GM19452 (cell line): Measurements from ENCODE around the gene EIF2A.
"Not testable (repeated sequence)": the region's sequence is repeated elsewhere in the genome, so short reads cannot be mapped to it uniquely, and the experiment has no call there.

ENCODE experiments used
- ATAC-seq: cut with Tn5 transposase; IDR thresholded peaks from one replicate; pipeline ENCODE4 v1.9.1; 2021; ENCODE audit not compliant: unreplicated experiment

Gene EIF2A

DNA sequence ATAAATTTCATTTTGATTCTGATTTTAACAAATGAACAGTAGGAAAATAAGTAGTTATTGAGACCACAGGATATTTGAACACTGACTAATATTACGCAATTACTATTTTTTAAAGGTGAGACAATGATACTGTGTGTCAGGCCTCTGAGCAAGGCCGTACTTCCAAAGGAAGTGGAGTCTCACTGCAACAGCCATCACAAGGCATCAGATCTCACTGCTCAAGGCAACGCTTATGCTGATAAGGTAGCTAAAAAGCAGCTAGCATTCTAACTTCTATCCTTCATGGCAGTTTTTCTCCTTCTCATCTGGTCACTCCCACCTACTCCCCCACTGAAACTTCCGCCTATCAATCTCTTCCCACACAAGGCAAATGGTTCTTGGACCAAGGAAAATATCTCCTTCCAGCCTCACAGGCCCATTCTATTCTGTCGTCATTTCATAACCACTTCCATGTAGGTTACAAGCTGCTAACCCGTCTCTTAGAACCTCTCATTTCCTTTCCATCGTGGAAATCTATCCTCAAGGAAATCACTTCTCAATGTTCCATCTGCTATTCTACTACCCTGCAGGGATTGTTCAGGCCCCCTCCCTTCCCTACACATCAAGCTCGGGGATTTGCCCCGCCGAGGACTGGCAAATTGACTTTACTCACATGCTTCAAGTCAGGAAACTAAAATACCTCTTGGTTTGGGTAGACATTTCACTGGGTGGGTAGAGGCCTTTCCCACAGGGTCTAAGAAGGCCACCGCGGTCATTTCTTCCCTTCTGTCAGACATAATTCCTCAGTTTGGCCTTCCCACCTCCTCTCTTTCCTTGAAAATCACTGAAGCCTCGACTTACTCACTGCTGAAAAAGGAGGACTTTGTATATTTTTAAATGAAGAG is 54.3 kb downstream of the EIF2A start:
- ATAC-seq: not testable (repeated sequence)

DNA sequence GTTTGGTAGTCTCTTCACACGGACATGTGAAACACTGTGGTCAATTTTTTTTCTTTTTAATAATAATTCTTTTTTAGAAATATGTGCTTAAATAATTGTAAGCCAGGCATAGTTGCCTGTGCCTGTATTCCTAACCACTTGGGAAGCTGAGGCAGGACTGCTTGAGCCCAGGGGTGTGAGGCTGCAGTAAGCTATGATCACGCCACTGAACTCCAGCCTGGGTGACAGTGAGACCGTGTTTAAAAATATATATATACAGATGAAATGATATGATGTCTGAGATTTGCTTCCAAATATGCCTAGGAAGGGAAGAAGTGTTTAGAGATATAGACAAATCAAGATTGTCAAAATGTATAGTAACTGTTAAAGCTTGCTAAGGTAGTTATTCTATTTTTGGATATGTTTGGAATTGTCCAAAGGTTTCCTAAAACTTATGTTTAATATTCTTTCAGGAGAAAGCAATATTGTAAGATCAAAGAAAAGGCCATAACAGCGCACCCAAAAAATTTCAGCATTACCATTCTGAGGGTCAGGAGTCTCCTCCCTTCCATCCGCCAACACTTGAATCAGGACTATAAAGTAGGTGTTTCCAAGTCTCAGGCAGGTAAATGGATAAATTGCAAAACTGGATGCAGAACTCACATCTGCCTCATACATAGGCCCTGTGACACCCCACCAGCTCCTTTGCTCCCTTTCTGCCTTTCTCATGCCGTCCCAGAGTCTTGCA is 56.0 kb downstream of the EIF2A start:
- ATAC-seq: peak; percentile 18

DNA sequence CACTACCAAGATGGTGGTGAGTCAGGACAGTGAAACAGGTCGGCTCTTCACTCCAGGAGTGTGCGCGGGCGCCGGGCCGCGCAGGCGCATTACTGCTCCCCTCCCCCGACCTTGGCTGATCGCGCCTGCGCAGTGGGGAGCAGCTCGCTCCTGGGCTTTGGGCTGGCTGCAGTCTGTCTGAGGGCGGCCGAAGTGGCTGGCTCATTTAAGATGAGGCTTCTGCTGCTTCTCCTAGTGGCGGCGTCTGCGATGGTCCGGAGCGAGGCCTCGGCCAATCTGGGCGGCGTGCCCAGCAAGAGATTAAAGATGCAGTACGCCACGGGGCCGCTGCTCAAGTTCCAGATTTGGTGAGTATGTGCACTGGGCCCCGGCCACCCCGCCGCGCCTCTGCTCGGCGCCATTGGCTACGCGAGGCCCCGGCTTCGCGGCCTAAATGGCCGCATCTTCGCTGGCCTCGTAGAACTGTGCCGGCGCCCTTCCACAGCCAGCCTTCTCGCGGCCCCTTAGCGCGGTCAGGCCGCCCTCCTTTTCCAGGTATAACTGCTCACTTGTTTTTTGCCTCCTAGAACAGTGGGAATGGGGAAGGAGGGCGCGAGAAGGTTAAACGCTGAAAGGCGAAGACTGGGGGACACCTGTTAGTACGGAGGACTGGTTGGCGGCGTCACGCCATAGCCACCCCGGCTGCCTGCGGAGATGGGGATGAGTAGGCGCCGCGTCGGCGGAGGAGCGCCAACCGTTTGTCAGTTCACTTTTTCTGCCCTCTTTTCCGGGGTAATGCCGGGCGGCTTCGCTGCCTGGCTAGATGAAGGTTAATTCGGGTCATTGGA is 56.8 kb downstream of the EIF2A start, which contains the start of gene SELENOT:
Gene SELENOT (plus strand): TSS at position 169 of the 827 bp plus-strand sequence. CDS start 42 bp downstream, at position 211.
- ATAC-seq: peak; percentile 58

DNA sequence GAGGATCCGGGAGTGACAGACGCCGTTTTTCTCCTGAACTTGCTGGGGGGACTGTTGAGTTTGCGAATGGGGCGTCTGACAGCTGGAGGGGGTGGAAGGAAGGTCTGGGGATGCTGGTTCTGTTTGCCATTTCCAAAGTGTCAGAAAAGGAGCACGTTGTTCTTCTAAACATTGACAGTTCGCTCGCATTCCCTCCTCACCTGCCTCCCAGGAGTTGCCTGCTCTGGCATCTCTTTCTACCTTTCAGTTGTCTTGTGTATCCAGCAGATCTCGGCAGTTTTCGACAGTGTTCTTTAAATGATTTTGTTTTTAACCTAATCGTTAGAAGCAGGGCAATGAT is 57.4 kb downstream of the EIF2A start:
- ATAC-seq: peak; percentile 0

DNA sequence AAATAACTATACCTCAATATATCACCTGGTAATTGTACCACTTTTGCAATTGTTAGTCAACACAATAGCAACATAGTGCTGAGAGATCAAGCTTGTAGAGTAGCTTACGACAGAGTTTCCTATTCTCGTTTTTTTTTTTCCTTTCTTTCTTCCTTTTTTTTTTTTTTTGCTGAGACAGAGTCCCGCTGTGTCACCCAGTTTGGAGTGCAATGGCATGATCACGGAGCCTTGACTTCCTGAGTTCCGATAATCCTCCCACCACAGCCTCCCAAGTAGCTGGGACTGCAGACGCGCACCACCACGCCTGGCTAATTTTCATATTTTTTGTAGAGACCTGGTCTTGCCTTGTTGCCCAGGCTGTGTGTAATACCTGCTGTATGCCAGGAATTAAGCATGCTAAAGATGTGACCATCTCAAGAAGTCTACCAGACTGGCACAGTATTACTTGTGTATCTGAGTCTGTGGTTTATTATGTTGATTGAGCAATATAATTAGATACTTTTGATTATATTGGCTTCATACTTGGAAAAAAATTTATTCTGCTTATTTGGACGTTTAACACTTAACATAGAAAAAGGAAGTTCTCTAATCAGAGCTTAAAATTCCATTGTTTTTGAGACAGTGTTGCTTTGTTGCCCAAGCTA is 59.5 kb downstream of the EIF2A start:
- no peak for ATAC-seq

DNA sequence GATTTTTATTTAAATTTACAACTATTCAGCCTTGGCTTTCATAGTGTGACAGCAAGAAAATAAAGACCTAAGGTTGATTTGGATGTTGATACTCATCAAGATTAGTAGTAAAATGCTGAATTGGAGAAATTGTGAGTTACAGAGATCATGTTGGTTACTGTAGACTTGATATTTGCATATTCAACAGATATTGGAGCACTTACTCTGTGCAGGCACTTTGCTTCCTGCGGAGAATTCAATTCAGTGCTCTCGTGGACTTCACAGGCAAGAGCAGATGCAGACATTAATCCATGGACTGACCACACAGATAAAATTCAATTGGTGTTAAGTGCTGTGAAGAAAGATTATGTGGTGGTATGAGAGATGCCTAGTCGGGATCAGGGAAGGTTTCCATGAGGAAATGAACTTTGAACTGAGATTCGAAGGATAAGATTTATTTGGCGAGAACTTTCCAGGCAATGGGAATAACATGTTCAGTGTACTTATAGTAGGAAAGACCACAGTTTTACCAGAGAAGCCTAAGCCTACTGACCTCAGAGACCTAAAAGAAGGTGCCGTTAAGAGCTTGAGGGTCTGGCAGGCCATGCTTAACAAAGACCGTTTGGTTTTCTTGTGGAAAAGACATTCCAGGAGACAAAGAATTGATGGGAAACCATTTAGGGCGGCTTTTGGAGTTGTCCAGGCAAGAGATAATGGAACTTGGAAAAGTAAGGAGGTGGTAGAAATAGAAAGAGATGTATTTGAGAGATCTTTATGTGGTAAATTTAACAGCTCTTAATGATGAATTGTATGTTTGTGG is 60.9 kb downstream of the EIF2A start:
- ATAC-seq: no peak

DNA sequence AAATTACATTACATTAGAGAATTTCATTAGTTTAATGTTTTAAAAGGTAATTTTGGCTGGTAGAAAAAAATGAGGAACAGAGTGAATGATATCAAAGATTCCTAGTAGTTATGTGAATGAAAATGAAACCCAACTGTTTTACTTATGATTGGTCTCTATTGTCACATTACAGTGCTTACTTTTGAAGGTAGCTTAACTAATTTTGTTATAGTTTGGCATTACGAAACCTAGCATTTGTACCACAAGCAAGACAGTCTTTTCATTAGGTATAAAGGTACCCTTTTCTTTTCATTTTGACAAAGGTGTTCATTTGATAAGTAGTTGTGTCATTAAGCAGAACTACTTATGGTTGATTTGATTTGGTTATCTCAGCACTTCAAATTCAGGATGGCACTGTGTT is 63.4 kb downstream of the EIF2A start:
- no peak for ATAC-seq

DNA sequence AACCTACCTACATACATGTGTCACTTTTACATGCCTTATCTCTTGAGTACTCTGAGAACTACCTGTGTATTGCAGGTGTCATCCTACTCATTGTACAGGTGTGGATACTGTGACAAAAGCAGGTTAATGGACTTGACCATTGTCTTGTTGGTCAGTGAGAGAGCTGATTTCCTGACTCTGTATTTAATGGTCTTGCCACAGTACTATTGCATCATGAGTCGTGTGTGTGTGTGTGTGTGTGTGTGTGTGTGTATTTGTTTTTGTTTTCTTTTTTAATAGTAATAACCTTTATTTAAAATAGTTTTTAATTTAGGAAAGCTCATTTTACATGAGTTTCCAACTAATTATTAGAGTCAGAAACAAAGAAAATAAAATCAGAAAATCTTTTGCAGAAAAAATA is 64.2 kb downstream of the EIF2A start:
- no peak for ATAC-seq

DNA sequence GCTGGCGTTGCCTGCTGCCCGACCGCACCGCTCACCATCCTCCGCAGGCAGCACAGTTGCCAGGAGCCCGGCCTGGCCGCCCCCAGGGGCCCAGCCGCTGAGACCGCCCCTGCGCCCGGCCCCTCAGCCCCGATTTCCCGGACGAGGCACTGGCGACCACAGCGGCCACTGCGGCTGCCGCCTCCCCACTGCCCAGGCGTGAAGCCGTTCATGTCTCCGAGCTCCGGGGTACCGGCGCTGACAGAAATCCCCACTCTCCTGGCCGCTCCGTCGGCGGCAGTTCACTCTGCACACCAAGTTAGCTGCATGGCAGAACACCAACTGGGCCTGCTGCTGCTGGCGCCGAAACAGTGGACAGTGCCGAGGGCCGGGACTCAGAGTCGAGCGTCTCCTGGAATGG is 65.1 kb downstream of the EIF2A start:
- no peak for ATAC-seq

DNA sequence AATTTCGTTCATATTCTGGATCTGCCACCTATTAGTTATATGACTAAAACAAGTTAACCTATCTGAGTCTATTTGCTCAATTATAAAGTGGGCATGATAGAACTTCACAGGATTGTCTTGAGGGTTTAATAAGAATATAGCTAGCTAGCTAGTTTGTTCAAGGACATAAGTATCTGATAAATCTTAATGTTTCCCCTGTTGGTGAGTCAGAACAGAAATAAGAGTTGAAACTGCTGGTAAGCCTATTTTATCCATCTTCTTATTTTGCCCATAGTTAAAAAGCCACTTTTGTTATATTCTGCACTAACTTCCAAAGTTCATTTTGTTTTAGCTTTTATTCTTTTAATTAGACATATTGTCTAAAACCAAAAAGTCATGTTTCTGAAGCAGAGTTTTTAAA is 65.9 kb downstream of the EIF2A start:
- no peak for ATAC-seq

DNA sequence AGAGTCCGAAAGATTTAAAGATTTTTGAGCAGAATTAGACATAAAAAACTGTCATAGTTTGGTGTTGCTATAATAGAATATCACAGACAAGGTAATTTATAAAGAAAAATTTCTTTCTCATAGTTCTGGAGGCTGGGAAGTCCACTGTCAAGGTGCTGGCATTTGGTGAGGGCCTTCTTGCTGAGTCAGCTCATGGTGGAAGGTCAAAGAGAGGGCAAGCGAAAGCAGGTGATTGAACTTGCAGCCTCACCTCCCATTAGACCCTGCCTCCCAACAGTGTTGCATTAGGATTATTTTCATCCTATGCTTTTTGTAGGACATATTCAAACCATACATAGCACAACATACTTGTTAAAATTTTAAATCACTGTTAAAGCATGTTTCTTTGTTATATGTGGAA is 66.4 kb downstream of the EIF2A start:
- no peak for ATAC-seq

DNA sequence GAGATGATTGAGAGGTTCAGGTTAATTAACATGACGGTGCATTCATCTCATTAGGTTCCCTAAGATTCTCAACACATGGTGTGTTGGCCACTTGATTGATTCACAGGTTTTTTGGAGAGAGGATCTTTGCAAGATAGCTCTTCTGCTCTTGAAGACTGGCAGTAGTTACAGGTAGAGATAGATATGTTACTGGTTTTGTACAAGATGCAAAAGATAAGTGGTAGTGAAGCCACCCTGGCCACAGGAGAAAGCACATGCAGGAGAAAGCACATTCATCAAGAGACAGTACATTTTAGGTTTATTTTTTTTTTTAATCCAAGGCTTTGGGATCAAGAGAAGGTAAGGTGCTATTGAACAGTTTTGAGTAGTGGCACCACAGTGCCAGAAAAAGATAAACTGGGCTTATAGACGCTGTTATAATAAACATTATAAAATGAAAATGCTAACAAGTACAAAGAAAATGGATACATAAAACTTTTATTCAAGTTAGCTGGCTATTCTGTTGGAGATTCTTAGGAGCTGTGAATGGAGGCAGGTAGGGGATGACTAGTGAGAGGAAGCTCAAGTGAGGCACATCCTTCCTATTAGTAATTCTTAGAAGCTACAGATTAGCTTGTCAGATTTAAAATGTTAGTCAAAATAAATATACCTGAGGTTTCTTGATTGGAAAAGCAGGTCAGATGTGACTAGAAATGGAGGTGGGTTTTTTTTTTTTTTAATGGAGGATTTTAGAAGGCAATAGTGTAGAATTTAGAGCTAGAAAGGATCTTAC is 67.3 kb downstream of the EIF2A start:
- no peak for ATAC-seq

DNA sequence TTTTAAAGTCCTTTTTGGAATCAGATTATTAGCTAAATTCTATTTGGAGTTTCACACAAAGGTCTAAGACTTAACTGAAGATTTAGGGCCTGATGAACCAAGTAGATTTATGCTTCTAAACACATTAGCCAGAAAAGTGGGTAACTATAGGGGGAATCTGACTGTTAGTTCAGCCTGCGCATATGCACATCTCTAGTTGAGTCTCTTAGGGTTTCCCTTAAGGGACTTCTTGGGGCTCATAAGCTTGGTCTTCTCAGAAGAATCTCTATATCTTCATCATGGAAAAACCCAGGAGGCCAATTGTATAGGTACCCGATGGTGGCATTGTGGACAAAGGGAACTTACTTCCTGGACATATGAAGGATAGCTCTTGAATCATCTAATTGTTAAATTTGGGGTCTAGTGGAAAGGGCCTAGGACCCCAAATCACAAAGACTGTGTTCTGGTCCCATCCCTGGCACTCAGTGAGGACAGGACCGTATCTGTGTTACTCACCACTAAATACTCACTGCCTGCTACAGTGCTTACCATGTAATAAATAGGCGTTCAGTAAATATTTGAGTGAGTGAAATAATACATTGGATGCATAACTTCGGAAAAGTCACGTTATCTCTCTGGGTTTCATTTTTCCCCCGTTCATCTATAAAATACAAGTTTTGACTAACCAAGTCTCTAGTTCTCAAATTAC is 73.6 kb downstream of the EIF2A start:
- ATAC-seq: no peak

DNA sequence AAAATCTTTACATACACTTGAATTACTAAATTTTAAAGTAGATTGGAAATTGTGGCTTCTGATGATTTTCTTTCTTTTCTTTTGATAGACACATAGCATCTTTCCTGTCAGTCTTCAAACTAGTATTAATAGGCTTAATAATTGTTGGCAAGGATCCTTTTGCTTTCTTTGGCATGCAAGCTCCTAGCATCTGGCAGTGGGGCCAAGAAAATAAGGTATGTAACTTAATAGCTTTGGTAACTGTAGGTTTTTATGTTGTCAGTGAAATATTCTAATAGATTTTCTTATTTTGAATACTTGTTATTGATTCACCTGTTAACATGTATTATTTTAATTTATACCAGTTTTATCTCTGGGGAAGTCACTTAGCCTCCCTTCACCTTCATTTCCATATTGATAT is 76.4 kb downstream of the EIF2A start:
- not testable (repeated sequence) for ATAC-seq

DNA sequence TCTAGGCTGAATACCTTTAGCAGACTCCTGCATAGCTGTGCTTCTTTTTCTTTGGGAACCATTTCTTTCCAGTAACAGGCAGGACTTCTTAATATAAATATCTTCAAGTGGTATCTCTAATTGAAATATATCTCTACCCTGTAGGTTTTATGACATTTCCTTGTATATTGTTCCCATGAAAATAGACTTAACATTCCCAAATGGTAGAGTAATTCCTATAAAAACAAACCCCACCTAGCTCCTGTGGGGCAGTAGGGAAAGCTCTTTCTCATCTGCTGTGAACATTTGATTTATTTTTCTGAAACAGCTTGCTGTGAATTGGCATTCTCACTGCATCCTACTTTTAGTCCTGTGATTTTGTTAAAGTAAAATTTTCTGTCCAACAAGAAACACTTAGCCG is 77.4 kb downstream of the EIF2A start:
- no peak for ATAC-seq

DNA sequence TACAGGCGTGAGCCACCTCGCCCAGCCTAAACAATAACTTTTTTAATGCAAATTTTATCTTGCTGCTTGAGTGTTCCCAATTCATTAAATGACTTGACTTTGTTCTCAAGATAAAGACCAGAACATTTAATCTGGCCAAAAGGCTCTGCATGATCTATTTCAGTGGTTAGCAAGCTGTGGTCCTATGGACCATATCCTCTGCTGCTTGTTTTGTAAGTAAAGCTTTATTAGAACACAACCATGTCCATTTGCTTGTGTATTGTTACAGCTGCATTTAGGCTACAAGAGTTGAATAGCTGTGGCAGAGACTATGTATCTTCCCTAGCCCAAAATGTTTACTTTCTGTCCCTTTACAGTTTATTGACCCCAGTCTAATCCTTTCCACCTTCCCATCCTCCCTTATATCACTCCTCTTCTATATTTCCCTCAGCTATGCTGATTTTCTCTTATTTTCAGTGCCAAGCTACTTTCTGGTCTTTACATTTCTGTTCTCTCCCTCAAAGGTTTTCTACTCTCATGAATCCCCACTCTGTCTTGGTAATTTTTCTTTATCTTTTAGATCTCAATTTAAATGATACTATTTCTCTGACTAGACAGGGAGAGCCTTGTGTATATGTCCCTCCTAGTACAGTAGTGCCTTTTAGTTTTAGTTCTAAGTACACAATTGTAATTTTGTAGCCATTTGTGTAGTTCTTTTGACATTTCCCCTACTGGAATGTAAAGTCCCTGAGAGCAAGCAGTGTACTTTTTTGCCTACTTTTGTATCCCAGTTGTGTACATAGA is 79.8 kb downstream of the EIF2A start:
- no peak for ATAC-seq

DNA sequence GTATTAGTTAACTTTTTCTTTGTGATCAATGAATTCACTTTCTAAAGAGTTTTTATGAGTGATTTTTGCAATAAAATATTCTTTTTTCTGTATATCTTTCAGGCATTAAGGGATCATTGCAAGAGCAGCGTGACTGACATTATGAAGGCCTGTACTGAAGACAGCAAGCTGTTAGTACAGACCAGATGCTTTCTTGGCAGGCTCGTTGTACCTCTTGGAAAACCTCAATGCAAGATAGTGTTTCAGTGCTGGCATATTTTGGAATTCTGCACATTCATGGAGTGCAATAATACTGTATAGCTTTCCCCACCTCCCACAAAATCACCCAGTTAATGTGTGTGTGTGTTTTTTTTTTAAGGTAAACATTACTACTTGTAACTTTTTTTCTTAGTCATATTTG is 81.0 kb downstream of the EIF2A start:
- no peak for ATAC-seq
